H1 (cell line): ENCODE results near the gene SPPL2A. TPM values are rescaled to one million over a fixed set of nuclear protein-coding genes. Genes with fewer than 3 reads are reported as not detected.

Source experiments
- CTCF ChIA-PET: fragments of 300-600 bp; sonication (Branson Sonifier 250); formaldehyde crosslinking; loops from one replicate; lab custom pipeline; 2021; ENCODE audit not compliant: partially characterized antibody; lab: Charles Lee
- POLR2A ChIA-PET: fragments of 300-600 bp; sonication (Branson Sonifier 250); formaldehyde crosslinking; loops from one replicate; lab custom pipeline; 2021; ENCODE audit warnings: inconsistent platforms; ENCODE audit not compliant: partially characterized antibody; lab: Charles Lee
- DNase-seq, 2 experiments: peaks; one replicate each; pipeline versions ENCODE4 v3.0.0 to v3.0.0-alpha.2; 2010 to 2022; ENCODE audit warnings: low spot score in 2 of 2, low read depth in 1 of 2, mixed read lengths in 1 of 2
- FAIRE-seq: peaks from 2 replicates; lab custom pipeline; 2011; peaks lifted over from hg19 to GRCh38; lab: Jason Lieb, UNC
- H2AFZ ChIP-seq: 2 replicates; pipeline ENCODE4 v1.8.1; 2012; ENCODE audit warnings: low read length, inconsistent platforms
- H2AK5ac ChIP-seq: 2 replicates; pipeline ENCODE4 v1.6.1; 2013; ENCODE audit warnings: low read depth, low read length
- H2BK120ac ChIP-seq: replicated peaks from 2 replicates; pipeline ENCODE3; 2013; ENCODE audit warnings: low read depth, low read length, inconsistent platforms
- H2BK12ac ChIP-seq: 2 replicates; pipeline ENCODE4 v1.6.1; 2013; ENCODE audit warnings: low read depth, low read length
- H2BK15ac ChIP-seq: 2 replicates; pipeline ENCODE4 v1.6.1; 2013; ENCODE audit warnings: low read length
- H2BK20ac ChIP-seq: 2 replicates; pipeline ENCODE4 v1.6.1; 2013; ENCODE audit warnings: low read length
- H2BK5ac ChIP-seq: 2 replicates; pipeline ENCODE4 v1.6.1; 2013; ENCODE audit warnings: low read depth, low read length
- H3K14ac ChIP-seq: 2 replicates; pipeline ENCODE4 v1.6.1; 2013; ENCODE audit warnings: inconsistent platforms; ENCODE audit not compliant: insufficient read length
- H3K18ac ChIP-seq: 2 replicates; pipeline ENCODE4 v1.6.1; 2013; ENCODE audit warnings: low read length; ENCODE audit errors: extremely low read depth
- H3K23ac ChIP-seq: 2 replicates; pipeline ENCODE4 v1.6.1; 2013; ENCODE audit warnings: inconsistent platforms; ENCODE audit not compliant: insufficient read length
- H3K23me2 ChIP-seq: 2 replicates; pipeline ENCODE4 v1.6.1; 2013; ENCODE audit warnings: low read depth, low read length
- H3K27ac ChIP-seq: 2 replicates; pipeline ENCODE4 v1.6.1; 2011; ENCODE audit warnings: low read depth, low read length, inconsistent platforms
- H3K27me3 ChIP-seq, 4 experiments: replicated peaks in 1 of 4; 1 replicate in 1 of 4; 2 replicates in 3 of 4; pipeline versions ENCODE4 v1.6.1 to v1.8.1; 2011 to 2013; ENCODE audit warnings: low read length in 3 of 4, mild to moderate bottlenecking in 3 of 4, inconsistent platforms in 2 of 4, mixed read lengths in 2 of 4, moderate library complexity in 1 of 4; ENCODE audit not compliant: control insufficient read depth in 3 of 4, insufficient read depth in 3 of 4; ENCODE audit errors: extremely low read depth in 1 of 4
- H3K36me3 ChIP-seq, 4 experiments: 2 replicates each; pipeline versions ENCODE4 v1.6.1 to v1.8.1; 2011 to 2013; ENCODE audit warnings: mild to moderate bottlenecking in 4 of 4, low read length in 3 of 4, moderate library complexity in 2 of 4, control low read depth in 1 of 4, inconsistent platforms in 1 of 4; ENCODE audit not compliant: insufficient read depth in 4 of 4, control insufficient read depth in 2 of 4
- H3K4ac ChIP-seq: replicated peaks from 2 replicates; pipeline ENCODE3; 2013; ENCODE audit warnings: low read length, low read depth, mixed read lengths, inconsistent platforms; ENCODE audit not compliant: insufficient read length
- H3K4me1 ChIP-seq, 4 experiments: replicated peaks in 1 of 4; 1 replicate in 1 of 4; 2 replicates in 3 of 4; pipeline versions ENCODE4 v1.6.1 to v1.8.1; 2011 to 2013; ENCODE audit warnings: low read length in 3 of 4, inconsistent platforms in 2 of 4, mixed read lengths in 1 of 4; ENCODE audit not compliant: insufficient read depth in 4 of 4, control insufficient read depth in 3 of 4
- H3K4me2 ChIP-seq, 2 experiments: 2 replicates each; pipeline versions ENCODE4 v1.6.1 to v1.8.1; 2011 to 2013; ENCODE audit warnings: low read depth in 2 of 2, low read length in 2 of 2, control low read depth in 1 of 2, inconsistent platforms in 1 of 2, mild to moderate bottlenecking in 1 of 2; ENCODE audit not compliant: insufficient read depth in 1 of 2
- H3K4me3 ChIP-seq, 4 experiments: fragments of 200-600, 300-600 bp in 1 of 4; sonication (generic), shearing (Covaris generic), sonication (Bioruptor Twin) in 1 of 4; 2 replicates each; pipeline versions ENCODE4 v1.5.1 to v1.8.1; 2011 to 2016; ENCODE audit warnings: low read length in 4 of 4, low read depth in 3 of 4, control low read depth in 2 of 4, inconsistent platforms in 2 of 4, mild to moderate bottlenecking in 2 of 4, mixed read lengths in 1 of 4, moderate library complexity in 1 of 4; ENCODE audit not compliant: insufficient read depth in 2 of 4; ENCODE audit errors: extremely low read depth in 1 of 4
- H3K56ac ChIP-seq: replicated peaks from 2 replicates; pipeline ENCODE3; 2013; ENCODE audit warnings: low read depth, mild to moderate bottlenecking, mixed read lengths, low read length, inconsistent platforms; ENCODE audit not compliant: insufficient read length
- H3K79me1 ChIP-seq: 2 replicates; pipeline ENCODE4 v1.6.1; 2013; ENCODE audit warnings: low read depth, low read length, control low read depth
- H3K79me2 ChIP-seq, 2 experiments: 2 replicates each; pipeline versions ENCODE4 v1.6.1 to v1.8.1; 2012 to 2013; ENCODE audit warnings: low read length in 2 of 2, mild to moderate bottlenecking in 2 of 2, inconsistent platforms in 1 of 2; ENCODE audit not compliant: insufficient read depth in 2 of 2, control insufficient read depth in 1 of 2
- H3K9ac ChIP-seq, 4 experiments: replicated peaks in 1 of 4; 1 replicate in 1 of 4; 2 replicates in 3 of 4; pipeline versions ENCODE4 v1.6.1 to v1.8.1; 2011 to 2013; ENCODE audit warnings: low read depth in 3 of 4, low read length in 3 of 4, control low read depth in 2 of 4, mild to moderate bottlenecking in 2 of 4, moderate library complexity in 2 of 4, inconsistent platforms in 1 of 4; ENCODE audit errors: extremely low read depth in 1 of 4
- H3K9me3 ChIP-seq, 2 experiments: 2 replicates each; pipeline versions ENCODE4 v1.6.1 to v1.8.1; 2012 to 2013; ENCODE audit warnings: mild to moderate bottlenecking in 2 of 2, moderate library complexity in 2 of 2, control low read depth in 1 of 2, inconsistent platforms in 1 of 2, low read depth in 1 of 2, low read length in 1 of 2, mixed read lengths in 1 of 2; ENCODE audit not compliant: insufficient read depth in 2 of 2
- H4K20me1 ChIP-seq, 2 experiments: replicated peaks in 1 of 2; 2 replicates each; pipeline versions ENCODE3 to v1.8.1; 2011 to 2013; ENCODE audit warnings: inconsistent platforms in 2 of 2, low read length in 2 of 2, mild to moderate bottlenecking in 1 of 2; ENCODE audit not compliant: insufficient read depth in 2 of 2, control insufficient read depth in 1 of 2
- H4K5ac ChIP-seq: 2 replicates; pipeline ENCODE4 v1.6.1; 2013; ENCODE audit warnings: low read length, low read depth, mixed read lengths, inconsistent platforms; ENCODE audit not compliant: insufficient read length
- H4K8ac ChIP-seq: 2 replicates; pipeline ENCODE4 v1.8.0; 2013; ENCODE audit warnings: mild to moderate bottlenecking, moderate library complexity, low read length, inconsistent platforms; ENCODE audit not compliant: insufficient read depth; ENCODE audit errors: extremely low read depth
- H4K91ac ChIP-seq: replicated peaks from 2 replicates; pipeline ENCODE3; 2013; ENCODE audit warnings: low read length, mixed read lengths, inconsistent platforms; ENCODE audit not compliant: insufficient read length
- ATF3 ChIP-seq: IDR thresholded peaks from 2 replicates; pipeline ENCODE4 v1.6.1; 2011; ENCODE audit warnings: low read depth, mild to moderate bottlenecking, low read length; ENCODE audit not compliant: insufficient read depth
- CEBPB ChIP-seq: IDR thresholded peaks from 2 replicates; pipeline ENCODE4 v1.6.1; 2012; ENCODE audit warnings: low read depth, low read length
- EP300 ChIP-seq, 2 experiments: IDR thresholded peaks; 1 replicate in 1 of 2; 2 replicates in 1 of 2; pipeline ENCODE4 v1.6.1; 2011 to 2012; ENCODE audit warnings: low read depth in 2 of 2, low read length in 2 of 2, mild to moderate bottlenecking in 2 of 2, borderline replicate concordance in 1 of 2, inconsistent platforms in 1 of 2, moderate library complexity in 1 of 2
- KDM1A ChIP-seq: fragments of 200-600, 300-600 bp; sonication (generic); IDR thresholded peaks from 2 replicates; pipeline ENCODE4 v1.7.1; 2016; ENCODE audit warnings: mild to moderate bottlenecking, low read length, borderline replicate concordance
- MAFK ChIP-seq: IDR thresholded peaks from 2 replicates; pipeline ENCODE4 v1.6.1; 2012; ENCODE audit warnings: low read depth, mild to moderate bottlenecking, improper control_type of control experiment, low read length
- SIN3A ChIP-seq, 2 experiments: IDR thresholded peaks in 1 of 2; conservative IDR thresholded peaks in 1 of 2; 2 replicates each; pipeline ENCODE4 v1.6.1; 2011 to 2012; ENCODE audit warnings: low read length in 2 of 2, improper control_type of control experiment in 1 of 2, low read depth in 1 of 2, mild to moderate bottlenecking in 1 of 2
- WGBS, 2 experiments: shearing (Covaris generic) in 1 of 2; methylation state at CpG; one replicate each; pipeline versions ENCODE4 v1.1.6 to v1.1.7; 2013 to 2015; ENCODE audit warnings: low lambda C conversion rate in 2 of 2, mixed read lengths in 2 of 2, inconsistent platforms in 1 of 2, low coverage in 1 of 2, missing lambda C conversion rate in 1 of 2; ENCODE audit not compliant: insufficient replicate concordance in 2 of 2, insufficient coverage in 1 of 2, insufficient read length in 1 of 2; ENCODE audit errors: extremely low coverage in 1 of 2, missing lambda C conversion rate in 1 of 2; 5-methylcytosine and 5-hydroxymethylcytosine counted together
- polyA plus RNA-seq, 7 experiments: library from polyadenylated mRNA; depleted of rRNA in 3 of 7; stranded (reverse) in 5 of 7; unstranded in 2 of 7; fragments of >200 nt in 5 of 7; fragments of 200-250 nt in 2 of 7; gene quantifications; 1 replicate in 5 of 7; 2 replicates in 1 of 7; 4 replicates in 1 of 7; pipeline versions ENCODE4 v1.2.1 to v1.2.3, GENCODE V29; 2011 to 2013; ENCODE audit warnings: missing spikeins in 2 of 7, mixed read lengths in 2 of 7
- total RNA-seq: library from RNA; stranded (reverse); fragmentation: NEBNext Ultra II Directional; extraction: Animal tissue kit (Norgen Biotek cat#: 25700); gene quantifications from 2 replicates; pipeline ENCODE4 v1.2.1, GENCODE V29; 2021

SPPL2A gene
- total and polyA plus RNA-seq, 2 of the 8 experiments (the other 6 are each of a cell fraction or from before 2014, with no cell fraction given): 15.6 to 52.9 TPM

DNA sequence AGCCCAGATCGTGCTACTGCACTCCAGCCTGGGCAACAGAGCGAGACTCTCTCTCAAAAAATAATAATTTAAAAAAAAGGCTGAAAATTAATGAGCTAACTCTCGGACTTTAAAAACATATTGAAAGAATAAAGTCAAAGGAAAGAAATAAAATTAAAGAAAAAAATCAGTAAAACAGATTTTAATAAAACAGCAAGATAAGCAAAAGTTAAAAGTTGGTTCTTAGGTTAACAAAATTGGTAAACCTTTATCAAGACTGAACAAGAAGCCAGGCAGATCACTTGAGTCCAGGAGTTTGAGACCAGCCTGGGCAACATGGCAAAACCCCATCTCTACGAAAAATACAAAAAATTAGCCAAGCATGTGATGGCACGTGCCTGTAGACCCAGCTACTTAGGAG lies 99.6 kb downstream of the SPPL2A start:
- Histone ChIP-seq H3K79me1 (peaks cover 4% of the 10 kb centered on the region; the same call in 1 of the 2 replicates), H3K56ac (no peak overlapping the region), H4K5ac (no peak overlapping the region), H3K79me2 (peaks cover 0 to 31% of the 10 kb centered on the region in 2 experiments; a peak in 2 of 4 replicates), H4K91ac (no peak overlapping the region), H2BK15ac (no peak overlapping the region), H4K20me1 (peaks cover 0 to 2% of the 10 kb centered on the region in 2 experiments), H2BK12ac (no peak overlapping the region), H3K18ac (no peak overlapping the region), H3K36me3 (peaks cover 0 to 18% (median 0%) of the 10 kb centered on the region in 4 experiments; a peak in 4 of 8 replicates), H2AFZ (no peak overlapping the region), H3K27ac (no peak overlapping the region), H3K4me2 (no peak overlapping the region)
- FAIRE-seq: no peak
- TF ChIP-seq KDM1A (no peak), SIN3A (conservative IDR thresholded peaks at IDR 0.05 in 1 of 2, IDR thresholded peaks at IDR 0.05 in 1 of 2; ENCODE audit: low read depth in 1 of 2, low read length in 2 of 2) (no peak), MAFK (no peak), EP300 (IDR thresholded peaks at IDR 0.05; ENCODE audit: borderline replicate concordance in 1 of 2, low read depth in 2 of 2, low read length in 2 of 2) (no peak), CEBPB (no peak), ATF3 (no peak)
- TF ChIP-seq, all 59 proteins: peak for 0
- POLR2A ChIA-PET: no interaction called here
- Histone ChIP-seq H3K4ac (no peak overlapping the region), H3K23me2 (no peaks in the 10 kb centered on the region), H2BK5ac (no peak overlapping the region), H3K4me1 (no peaks in the 10 kb centered on the region), H2BK120ac (no peak overlapping the region), H4K8ac (no peak overlapping the region), H3K14ac (no peak overlapping the region), H3K4me3 (no peak overlapping the region), H3K9me3 (no peaks in the 10 kb centered on the region), H3K9ac (no peak overlapping the region), H2BK20ac (no peak overlapping the region), H3K27me3 (no peaks in the 10 kb centered on the region), H3K23ac (no peak overlapping the region), H2AK5ac (no peak overlapping the region)
- 85% methylated on average over 5 of the region's 5 CpGs; no CpG with 5 or more reads in 1 of the 2 experiments for WGBS, 2 experiments
- no peak for DNase-seq
- CTCF ChIA-PET: interaction anchor here (0.7 to 1.2 kb wide), 2 partner anchors 11 to 211 kb away, joined by 3 to 4 read pairs; no protein-coding TSS in a partner anchor
